Glutamatergic neuron (in vitro differentiated cells): Measurements from ENCODE around the gene LIPT2. TPM values are rescaled to one million over a fixed set of nuclear protein-coding genes. Genes with fewer than 3 reads are reported as not detected.

ENCODE experiments used
- DNase-seq: peaks from one replicate; pipeline ENCODE4 v3.0.0; 2022
- H3K27ac Mint-ChIP-seq: one replicate; pipeline ENCODE4 v1.8.0; 2020; ENCODE audit warnings: mild to moderate bottlenecking, mixed read lengths, inconsistent platforms; ENCODE audit not compliant: unreplicated experiment
- H3K27me3 Mint-ChIP-seq: one replicate; pipeline ENCODE4 v1.8.0; 2020; ENCODE audit warnings: mild to moderate bottlenecking, moderate library complexity, mixed read lengths, inconsistent platforms; ENCODE audit not compliant: unreplicated experiment
- H3K36me3 Mint-ChIP-seq: one replicate; pipeline ENCODE4 v1.8.0; 2020; ENCODE audit warnings: mild to moderate bottlenecking, mixed read lengths, inconsistent platforms; ENCODE audit not compliant: unreplicated experiment
- H3K4me1 Mint-ChIP-seq: one replicate; pipeline ENCODE4 v1.8.0; 2020; ENCODE audit warnings: mild to moderate bottlenecking, low read depth, mixed read lengths, inconsistent platforms; ENCODE audit not compliant: unreplicated experiment
- H3K4me3 Mint-ChIP-seq: one replicate; pipeline ENCODE4 v1.8.0; 2020; ENCODE audit warnings: mild to moderate bottlenecking, mixed read lengths, inconsistent platforms; ENCODE audit not compliant: unreplicated experiment
- H3K9me3 Mint-ChIP-seq: one replicate; pipeline ENCODE4 v1.8.0; 2020; ENCODE audit warnings: mild to moderate bottlenecking, moderate library complexity, mixed read lengths, inconsistent platforms; ENCODE audit not compliant: unreplicated experiment
- CTCF ChIP-seq: fragments of 200-600 bp; sonication (generic); IDR thresholded peaks from one replicate; pipeline ENCODE4 v1.5.0; 2021; ENCODE audit not compliant: partially characterized antibody, unreplicated experiment
- total RNA-seq: library from RNA; stranded (reverse); fragmentation: NEBNext Ultra II Directional; extraction: Animal tissue kit (Norgen Biotek cat#: 25700); gene quantifications from one replicate; pipeline ENCODE4 v1.2.1, GENCODE V29; 2021; ENCODE audit not compliant: unreplicated experiment

LIPT2 gene
- total RNA-seq, 1 donor from 2014 or later: 2.5 TPM

- Mint-ChIP-seq H3K27me3 (peaks cover 2% of the 10 kb centered on the region), H3K4me1 (peaks cover 4% of the 10 kb centered on the region), H3K4me3 (no peak overlapping the region), H3K27ac (no peak overlapping the region), H3K36me3 (peaks cover 4% of the 10 kb centered on the region), H3K9me3 (no peaks in the 10 kb centered on the region)
- no peak for DNase-seq
- TF ChIP-seq CTCF: no peak
Measured at GRCh38 chr11:74487875-74488274, 5.6 kb downstream of the LIPT2 start.

GRCh38 chr11:74485868-74486267, 7.7 kb downstream of the LIPT2 start:
- Mint-ChIP-seq H3K9me3 (no peaks in the 10 kb centered on the region), H3K27me3 (no peaks in the 10 kb centered on the region), H3K36me3 (no peaks in the 10 kb centered on the region), H3K27ac (no peak overlapping the region), H3K4me3 (no peak overlapping the region), H3K4me1 (no peaks in the 10 kb centered on the region)
- no peak for TF ChIP-seq CTCF
- DNase-seq: no peak

GRCh38 chr11:74480688-74481417, 12.7 kb downstream of the LIPT2 start:
- Mint-ChIP-seq H3K27me3 (peaks cover 3% of the 10 kb centered on the region), H3K4me1 (no peaks in the 10 kb centered on the region), H3K9me3 (no peaks in the 10 kb centered on the region), H3K4me3 (no peak overlapping the region), H3K36me3 (no peaks in the 10 kb centered on the region), H3K27ac (no peak overlapping the region)
- no peak for DNase-seq
- TF ChIP-seq CTCF: no peak

GRCh38 chr11:74479732-74480123, 13.8 kb downstream of the LIPT2 start:
- Mint-ChIP-seq H3K27me3 (peaks cover 3% of the 10 kb centered on the region), H3K27ac (no peak overlapping the region), H3K4me3 (no peak overlapping the region), H3K9me3 (no peaks in the 10 kb centered on the region), H3K36me3 (no peaks in the 10 kb centered on the region), H3K4me1 (no peaks in the 10 kb centered on the region)
- TF ChIP-seq CTCF: no peak
- no peak for DNase-seq

- H3K4me1 Mint-ChIP-seq: no peaks in the 10 kb centered on the region
- TF ChIP-seq CTCF: no peak
Measured at GRCh38 chr11:74478877-74479731, 14.4 kb downstream of the LIPT2 start.

More at GRCh38 chr11:74478877-74479731, 14.4 kb downstream of the LIPT2 start:
- no peak for DNase-seq
- H3K36me3 Mint-ChIP-seq: no peaks in the 10 kb centered on the region
- H3K27ac Mint-ChIP-seq: no peak overlapping the region
- H3K4me3 Mint-ChIP-seq: no peak overlapping the region
- H3K27me3 Mint-ChIP-seq: peaks cover 3% of the 10 kb centered on the region
- no peaks in the 10 kb centered on the region for H3K9me3 Mint-ChIP-seq
